GM12892 (cell line): ENCODE measurements around the gene TEX14.

Source experiments
- POLR2A ChIP-seq: IDR thresholded peaks from 2 replicates; pipeline ENCODE4 v1.6.1; 2011; ENCODE audit warnings: low read depth, low read length, control low read depth
- POLR2AphosphoS5 ChIP-seq: IDR thresholded peaks from 2 replicates; pipeline ENCODE4 v1.6.1; 2011; ENCODE audit warnings: low read depth, low read length, control low read depth
- TAF1 ChIP-seq: IDR thresholded peaks from 2 replicates; pipeline ENCODE4 v1.6.1; 2011; ENCODE audit warnings: low read depth, mild to moderate bottlenecking, control low read depth, low read length, borderline replicate concordance

DNA sequence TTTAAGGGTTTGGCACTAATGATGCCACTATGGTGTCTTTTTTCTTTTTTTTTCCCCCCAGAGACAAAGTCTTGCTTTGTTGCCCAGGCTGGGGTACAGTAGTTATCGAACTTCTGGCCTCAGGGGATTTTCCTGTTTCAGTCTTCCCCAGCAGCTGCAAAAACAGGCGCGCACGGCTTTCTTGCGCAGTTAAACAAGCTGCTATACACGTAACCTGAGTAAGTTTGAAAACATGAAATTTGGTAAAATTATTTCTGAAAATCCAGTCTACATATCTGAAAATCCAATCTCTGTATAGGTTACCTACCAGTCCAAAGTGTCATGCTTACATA is 11.8 kb downstream of the TEX14 start:
- TF ChIP-seq POLR2AphosphoS5 (no peak), TAF1 (no peak), POLR2A (no peak)
